Stomach smooth muscle (tissue), 2 donors: ENCODE measurements around the gene TMEM158.

ENCODE experiments used
- H3K27ac ChIP-seq: one replicate; pipeline ENCODE4 v1.7.0; 2013; ENCODE audit warnings: mild to moderate bottlenecking, low read length, inconsistent platforms
- H3K27me3 ChIP-seq, 2 donors: one replicate each; pipeline ENCODE4 v1.7.0; 2013; ENCODE audit warnings: low read length in 2 of 2; ENCODE audit not compliant: insufficient read depth in 2 of 2, control insufficient read depth in 1 of 2
- H3K36me3 ChIP-seq, 2 donors: one replicate each; pipeline ENCODE4 v1.7.0; 2013; ENCODE audit warnings: low read length in 2 of 2; ENCODE audit not compliant: control insufficient read depth in 2 of 2, insufficient read depth in 2 of 2
- H3K4me1 ChIP-seq: one replicate; pipeline ENCODE4 v1.7.0; 2013; ENCODE audit warnings: low read length; ENCODE audit not compliant: control insufficient read depth, insufficient read depth
- H3K4me3 ChIP-seq, 2 donors: one replicate each; pipeline ENCODE4 v1.7.0; 2013; ENCODE audit warnings: low read length in 2 of 2
- H3K9ac ChIP-seq, 2 donors: one replicate each; pipeline ENCODE4 v1.7.0; 2013; ENCODE audit warnings: low read length in 2 of 2, mild to moderate bottlenecking in 1 of 2
- H3K9me3 ChIP-seq, 2 donors: one replicate each; pipeline ENCODE4 v1.7.0; 2013; ENCODE audit warnings: low read length in 2 of 2; ENCODE audit not compliant: control insufficient read depth in 2 of 2
- donor health status: healthy.
- donor health status: Pancreatic carcinoma.

Gene TMEM158

DNA sequence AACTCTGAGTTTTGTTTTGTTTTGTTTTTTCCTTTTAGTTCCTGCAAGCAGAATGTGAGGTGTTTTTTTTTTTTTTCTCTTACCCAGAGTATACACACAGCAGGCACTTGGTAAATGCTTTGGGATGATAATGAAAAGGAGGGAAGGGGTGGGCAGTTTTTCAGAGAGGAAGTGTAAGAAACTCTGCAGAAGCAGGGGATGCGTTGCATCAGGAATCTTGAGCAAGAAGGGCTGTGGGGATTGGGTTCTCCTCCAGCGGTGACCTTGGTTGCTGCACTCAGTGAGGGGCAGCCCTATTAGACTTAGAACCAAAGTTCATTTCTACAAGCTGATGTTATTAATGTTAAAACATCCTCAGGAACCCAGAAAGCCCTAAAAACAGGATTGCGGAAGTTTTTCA, 32.2 kb upstream of the TMEM158 start:
- Histone ChIP-seq H3K9me3 (no peaks in the 10 kb centered on the region), H3K9ac (no peak overlapping the region), H3K27me3 (no peaks in the 10 kb centered on the region), H3K27ac (no peak overlapping the region), H3K4me1 (no peaks in the 10 kb centered on the region), H3K4me3 (no peak overlapping the region), H3K36me3 (no peaks in the 10 kb centered on the region)

GRCh38 chr3:45253316-45253715, 27.2 kb upstream of the TMEM158 start:
- no peaks in the 10 kb centered on the region for H3K27me3 ChIP-seq
- no peaks in the 10 kb centered on the region for H3K4me1 ChIP-seq
- H3K9ac ChIP-seq, result no peak overlapping the region
- no peaks in the 10 kb centered on the region for H3K9me3 ChIP-seq
- H3K4me3 ChIP-seq, result no peak overlapping the region
- no peak overlapping the region for H3K27ac ChIP-seq
- H3K36me3 ChIP-seq, result no peaks in the 10 kb centered on the region

DNA sequence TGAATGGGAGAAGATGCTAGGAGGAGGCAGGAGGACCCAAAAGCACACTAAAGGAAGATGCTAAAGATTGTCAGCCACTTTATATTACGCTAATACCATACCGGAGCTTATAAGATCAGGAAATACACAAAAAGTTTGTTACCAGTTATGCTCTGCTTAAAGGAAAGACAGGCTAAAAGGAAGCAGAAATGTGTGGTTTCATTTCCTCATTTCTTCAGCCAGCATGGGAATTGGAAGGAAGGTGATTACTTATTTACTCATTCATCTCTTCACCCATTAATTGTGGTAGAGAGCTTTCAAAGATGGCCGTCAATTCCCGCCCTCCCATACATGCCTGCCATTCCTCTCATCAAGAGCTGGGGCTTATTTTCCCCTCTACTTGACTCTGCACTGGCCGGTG, 26.7 kb upstream of the TMEM158 start:
- no peak overlapping the region for H3K27ac ChIP-seq
- no peaks in the 10 kb centered on the region for H3K36me3 ChIP-seq
- H3K4me3 ChIP-seq, result no peak overlapping the region
- no peaks in the 10 kb centered on the region for H3K4me1 ChIP-seq
- H3K9me3 ChIP-seq, result no peaks in the 10 kb centered on the region
- no peaks in the 10 kb centered on the region for H3K27me3 ChIP-seq
- H3K9ac ChIP-seq, result no peak overlapping the region

- Histone ChIP-seq H3K36me3 (no peaks in the 10 kb centered on the region), H3K9ac (no peak overlapping the region), H3K27me3 (no peaks in the 10 kb centered on the region), H3K27ac (no peak overlapping the region), H3K4me1 (peaks cover 8% of the 10 kb centered on the region), H3K4me3 (no peak overlapping the region), H3K9me3 (no peaks in the 10 kb centered on the region)
Observed at GRCh38 chr3:45249391-45249790, 23.3 kb upstream of the TMEM158 start.

DNA sequence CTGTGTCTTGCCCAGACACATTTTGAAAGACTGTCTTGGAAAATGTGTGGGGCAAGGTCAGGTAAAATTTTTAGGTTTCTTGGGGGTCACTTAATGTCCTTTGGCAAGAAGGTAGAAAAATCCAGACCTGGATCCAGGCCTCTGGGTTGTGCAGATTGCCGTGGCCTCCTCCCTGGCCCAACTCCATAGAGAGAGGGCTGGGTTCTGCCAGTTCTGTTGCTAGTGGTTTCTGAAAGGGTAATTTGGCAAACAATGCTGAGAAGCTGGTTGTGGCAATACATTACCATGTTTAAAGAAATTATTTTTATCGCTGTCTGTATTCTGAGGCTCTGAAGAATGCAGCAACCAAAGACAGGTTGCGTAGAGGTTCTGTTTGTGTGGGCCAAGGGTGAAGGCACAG, 20.2 kb upstream of the TMEM158 start:
- H3K4me1 ChIP-seq, result peaks cover 8% of the 10 kb centered on the region

DNA sequence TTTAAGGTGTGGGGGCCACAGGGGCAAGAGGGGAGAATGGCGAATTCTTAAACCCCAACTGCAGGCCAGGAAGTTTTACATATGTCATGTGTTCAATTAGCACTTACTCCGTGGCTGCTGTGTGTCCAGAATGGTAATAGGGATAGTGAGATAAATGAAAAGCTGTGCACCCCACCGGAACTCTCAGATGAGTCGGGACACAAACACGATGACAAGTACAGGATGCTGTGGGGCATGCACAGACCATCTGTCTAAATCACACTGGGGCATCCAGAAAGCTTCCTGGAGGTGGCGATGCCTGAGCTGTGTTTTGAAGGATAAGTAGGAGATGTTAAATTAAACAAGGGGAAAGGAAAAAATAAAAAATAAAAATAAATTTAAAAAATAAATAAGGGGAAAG, 18.3 kb upstream of the TMEM158 start:
- no peak overlapping the region for H3K27ac ChIP-seq
- H3K4me3 ChIP-seq, result no peak overlapping the region
- no peaks in the 10 kb centered on the region for H3K9me3 ChIP-seq
- H3K27me3 ChIP-seq, result no peaks in the 10 kb centered on the region
- no peaks in the 10 kb centered on the region for H3K36me3 ChIP-seq
- no peak overlapping the region for H3K9ac ChIP-seq
- peaks cover 8% of the 10 kb centered on the region for H3K4me1 ChIP-seq

More for the DNA sequence above, 20.2 kb upstream of the TMEM158 start:
- no peaks in the 10 kb centered on the region for H3K27me3 ChIP-seq
- H3K4me3 ChIP-seq, result no peak overlapping the region
- no peak overlapping the region for H3K9ac ChIP-seq
- H3K9me3 ChIP-seq, result no peaks in the 10 kb centered on the region
- no peak overlapping the region for H3K27ac ChIP-seq
- H3K36me3 ChIP-seq, result no peaks in the 10 kb centered on the region

DNA sequence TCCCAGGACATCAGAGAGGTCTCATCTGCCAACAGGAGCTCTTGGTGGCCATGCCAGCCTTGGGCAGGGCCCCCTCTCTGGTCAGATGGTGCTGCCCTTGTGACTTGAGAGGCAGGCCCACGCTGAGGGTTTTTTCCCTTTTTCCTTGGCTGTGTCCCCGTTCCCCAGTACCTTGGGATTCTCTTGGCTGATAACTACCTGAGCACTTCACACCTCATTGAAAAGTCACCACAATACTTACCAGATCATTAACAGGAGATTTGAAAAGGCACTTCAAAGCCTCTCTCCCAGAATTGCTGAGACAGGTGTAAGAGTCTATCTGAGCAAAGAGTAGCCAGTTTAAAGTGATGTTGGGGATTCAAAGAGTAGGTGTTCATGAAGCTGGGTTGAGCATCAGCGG, 15.1 kb upstream of the TMEM158 start:
- Histone ChIP-seq H3K9ac (no peak overlapping the region), H3K27ac (no peak overlapping the region), H3K9me3 (no peaks in the 10 kb centered on the region), H3K4me1 (peaks cover 3% of the 10 kb centered on the region), H3K4me3 (no peak overlapping the region), H3K27me3 (no peaks in the 10 kb centered on the region), H3K36me3 (no peaks in the 10 kb centered on the region)

DNA sequence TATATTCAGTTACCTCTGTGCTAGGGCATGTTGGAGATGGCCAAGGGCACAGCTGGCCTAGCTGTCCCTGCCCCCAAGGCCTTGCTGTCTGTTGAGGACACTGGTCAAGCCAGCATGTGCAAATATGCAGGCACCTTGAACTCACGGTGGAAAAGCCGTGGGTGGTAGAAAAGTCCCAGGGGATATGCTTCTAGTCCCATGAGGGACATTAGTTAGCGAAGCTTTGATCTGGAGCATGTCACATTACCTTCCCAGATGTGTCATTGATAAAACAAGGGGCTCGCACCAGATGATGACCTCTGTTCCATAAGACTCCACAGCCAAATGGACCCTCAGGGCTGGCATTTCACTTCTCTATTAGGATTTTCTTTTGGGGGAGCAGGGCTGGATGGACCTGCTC, 14.2 kb upstream of the TMEM158 start:
- Histone ChIP-seq H3K9me3 (no peaks in the 10 kb centered on the region), H3K27me3 (no peaks in the 10 kb centered on the region), H3K4me1 (no peaks in the 10 kb centered on the region), H3K36me3 (no peaks in the 10 kb centered on the region), H3K9ac (no peak overlapping the region), H3K27ac (no peak overlapping the region), H3K4me3 (no peak overlapping the region)

- Histone ChIP-seq H3K27ac (no peak overlapping the region), H3K9me3 (no peaks in the 10 kb centered on the region), H3K9ac (no peak overlapping the region), H3K4me3 (no peak overlapping the region), H3K27me3 (no peaks in the 10 kb centered on the region), H3K36me3 (no peaks in the 10 kb centered on the region), H3K4me1 (no peaks in the 10 kb centered on the region)
Observed at GRCh38 chr3:45239254-45239653, 13.2 kb upstream of the TMEM158 start.

- no peak overlapping the region for H3K27ac ChIP-seq
- no peaks in the 10 kb centered on the region for H3K4me1 ChIP-seq
- no peaks in the 10 kb centered on the region for H3K27me3 ChIP-seq
- H3K4me3 ChIP-seq, result no peak overlapping the region
- H3K9me3 ChIP-seq, result no peaks in the 10 kb centered on the region
- H3K9ac ChIP-seq, result no peak overlapping the region
- no peaks in the 10 kb centered on the region for H3K36me3 ChIP-seq
Observed at GRCh38 chr3:45236964-45237363, 10.9 kb upstream of the TMEM158 start.

GRCh38 chr3:45235409-45235808, 9.3 kb upstream of the TMEM158 start:
- Histone ChIP-seq H3K36me3 (no peaks in the 10 kb centered on the region), H3K4me3 (no peak overlapping the region), H3K9me3 (no peaks in the 10 kb centered on the region), H3K27me3 (no peaks in the 10 kb centered on the region), H3K9ac (no peak overlapping the region), H3K4me1 (no peaks in the 10 kb centered on the region), H3K27ac (no peak overlapping the region)

DNA sequence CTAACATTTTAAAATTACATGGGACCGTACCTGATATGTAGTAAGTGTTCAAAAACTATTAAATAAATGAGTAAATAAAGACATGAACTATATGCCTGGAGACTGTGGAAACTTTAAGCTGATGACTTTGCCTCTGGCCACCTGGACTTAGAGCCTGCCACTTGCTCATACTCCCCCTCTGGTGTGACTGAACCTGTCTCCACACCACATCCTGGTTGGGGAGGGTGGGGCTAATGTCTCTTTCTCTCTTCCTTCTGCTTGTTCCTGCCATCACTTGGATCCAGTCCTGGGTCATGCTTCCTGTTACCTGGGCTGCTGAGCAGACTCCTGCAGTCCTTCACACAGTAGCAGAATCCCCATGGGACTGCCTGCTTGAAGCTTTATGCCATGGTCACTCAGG, 8.2 kb upstream of the TMEM158 start:
- Histone ChIP-seq H3K9me3 (no peaks in the 10 kb centered on the region), H3K9ac (no peak overlapping the region), H3K27ac (no peak overlapping the region), H3K4me1 (no peaks in the 10 kb centered on the region), H3K36me3 (no peaks in the 10 kb centered on the region), H3K4me3 (no peak overlapping the region), H3K27me3 (peaks cover 0 to 1% of the 10 kb centered on the region in 2 donors)
